ENCODE results near the gene SORCS2. TPM values are rescaled to one million over a fixed set of nuclear protein-coding genes. Genes with fewer than 3 reads are reported as not detected.

The SORCS2 gene
- total RNA-seq, 2 experiments from 2014 or later: 0.03 TPM; not detected in 1

- Histone ChIP-seq H3K79me2 (ENCODE audit: insufficient read depth, low read depth, low read length) (no peaks in the 10 kb centered on the region), H3K4me1 (ENCODE audit: insufficient read depth, low read length, poor library complexity, severe bottlenecking) (no peaks in the 10 kb centered on the region), H2AFZ (ENCODE audit: low read length) (no peak overlapping the region), H3K9me3 (ENCODE audit: low read length) (no peaks in the 10 kb centered on the region), H3K4me2 (ENCODE audit: low read length) (no peak overlapping the region), H3K4me3 (ENCODE audit: low read depth, low read length, poor library complexity, severe bottlenecking) (no peak overlapping the region), H4K20me1 (ENCODE audit: insufficient read depth, low read length) (no peaks in the 10 kb centered on the region), H3K9me2 (ENCODE audit: insufficient read depth, low read length) (no peaks in the 10 kb centered on the region), H3K27ac (ENCODE audit: low read depth, low read length, poor library complexity, severe bottlenecking) (no peak overlapping the region), H3K36me3 (ENCODE audit: insufficient read depth, low read length) (no peaks in the 10 kb centered on the region)
- intact Hi-C loops (cut with micrococcal nuclease; ENCODE audit: unreplicated experiment): no loop called here
- POLR2A ChIA-PET: interaction anchor here (0.7 kb wide), 1 partner anchor 1279 kb away, joined by 4 read pairs; no protein-coding TSS in a partner anchor
- no TSS peak for BruUV-seq (replicated peaks)
- TF ChIP-seq EZH2phosphoT487 (IDR thresholded peaks at IDR 0.05; ENCODE audit: borderline replicate concordance, low read depth, low read length) (no peak), CTCF (conservative IDR thresholded peaks at IDR 0.05; ENCODE audit: low read length) (no peak)
- CTCF ChIA-PET (ENCODE audit: unreplicated experiment): interaction anchor here (0.7 kb wide), 1 partner anchor 241 kb away, joined by 4 read pairs; no protein-coding TSS in a partner anchor
- DNase-seq (ENCODE audit: low spot score): no peak
Measured at GRCh38 chr4:7628432-7628831, 436.1 kb downstream of the SORCS2 start.

- no peak for DNase-seq (ENCODE audit: low spot score)
- no peaks in the 10 kb centered on the region for H3K36me3 ChIP-seq (ENCODE audit: insufficient read depth, low read length)
- no peaks in the 10 kb centered on the region for H3K79me2 ChIP-seq (ENCODE audit: insufficient read depth, low read depth, low read length)
- H3K4me2 ChIP-seq (ENCODE audit: low read length): no peak overlapping the region
- no TSS peak for BruUV-seq (replicated peaks)
- H2AFZ ChIP-seq (ENCODE audit: low read length): no peak overlapping the region
- POLR2A ChIA-PET: interaction anchor here (0.6 kb wide), 1 partner anchor 8 kb away, joined by 3 read pairs; no protein-coding TSS in a partner anchor
- H3K4me1 ChIP-seq (ENCODE audit: insufficient read depth, low read length, poor library complexity, severe bottlenecking): no peaks in the 10 kb centered on the region
- H3K9me2 ChIP-seq (ENCODE audit: insufficient read depth, low read length): no peaks in the 10 kb centered on the region
- no peak overlapping the region for H3K27ac ChIP-seq (ENCODE audit: low read depth, low read length, poor library complexity, severe bottlenecking)
- no peaks in the 10 kb centered on the region for H4K20me1 ChIP-seq (ENCODE audit: insufficient read depth, low read length)
- no peak overlapping the region for H3K4me3 ChIP-seq (ENCODE audit: low read depth, low read length, poor library complexity, severe bottlenecking)
- CTCF ChIA-PET (ENCODE audit: unreplicated experiment): no interaction called here
- no peak for TF ChIP-seq EZH2phosphoT487 (IDR thresholded peaks at IDR 0.05; ENCODE audit: borderline replicate concordance, low read depth, low read length)
- no peak for TF ChIP-seq CTCF (conservative IDR thresholded peaks at IDR 0.05; ENCODE audit: low read length)
- H3K9me3 ChIP-seq (ENCODE audit: low read length): no peaks in the 10 kb centered on the region
- intact Hi-C loops (cut with micrococcal nuclease; ENCODE audit: unreplicated experiment): no loop called here
Measured at GRCh38 chr4:7629501-7630254, 437.3 kb downstream of the SORCS2 start.

Data from OCI-LY7 (cell line).